Esophagus muscularis mucosa (tissue), 4 donors: ENCODE data around the gene TP63. TPM values are rescaled to one million over a fixed set of nuclear protein-coding genes. Genes with fewer than 3 reads are reported as not detected.

Experiments used
- DNase-seq: peaks from one replicate; pipeline ENCODE4 v3.0.0-alpha.2; 2017; ENCODE audit errors: extremely low spot score
- H3K27ac ChIP-seq, 4 donors: fragments of 200-600 bp; sonication (generic); replicated peaks in 1 of 4; 1 replicate in 3 of 4; 2 replicates in 1 of 4; pipeline ENCODE4 v1.5.1; 2016 to 2019; ENCODE audit warnings: mild to moderate bottlenecking in 1 of 4
- H3K27me3 ChIP-seq, 4 donors: fragments of 200-600 bp; sonication (generic); one replicate each; pipeline versions ENCODE4 v1.5.1 to v1.6.0; 2016 to 2019
- H3K36me3 ChIP-seq, 4 donors: fragments of 200-600 bp; sonication (generic); one replicate each; pipeline ENCODE4 v1.5.1; 2016 to 2019
- H3K4me1 ChIP-seq, 4 donors: fragments of 200-600 bp; sonication (generic); one replicate each; pipeline ENCODE4 v1.5.1; 2016 to 2019
- H3K4me3 ChIP-seq, 4 donors: fragments of 200-600 bp; sonication (generic); 1 replicate in 2 of 4; 2 replicates in 2 of 4; pipeline ENCODE4 v1.5.1; 2016 to 2019; ENCODE audit warnings: mild to moderate bottlenecking in 4 of 4, moderate library complexity in 1 of 4
- H3K9me3 ChIP-seq, 4 donors: fragments of 200-600 bp; sonication (generic); 1 replicate in 3 of 4; 2 replicates in 1 of 4; pipeline ENCODE4 v1.5.1; 2016 to 2019
- EP300 ChIP-seq: sonication (generic); formaldehyde crosslinking; IDR thresholded peaks from one replicate; pipeline ENCODE4 v1.6.1; 2017; ENCODE audit warnings: antibody characterized with exemption
- POLR2A ChIP-seq: fragments of 450-650 bp; IDR thresholded peaks from one replicate; pipeline ENCODE4 v1.6.1; 2017; ENCODE audit warnings: antibody characterized with exemption, moderate library complexity, mild to moderate bottlenecking, low read depth
- POLR2AphosphoS5 ChIP-seq, 2 donors: sonication (generic); formaldehyde crosslinking; IDR thresholded peaks; one replicate each; pipeline ENCODE4 v1.6.1; 2017; ENCODE audit warnings: antibody characterized with exemption in 2 of 2
- WGBS: methylation state at CpG from one replicate; pipeline ENCODE4 v1.1.5; 2018; 5-methylcytosine and 5-hydroxymethylcytosine counted together
- intact Hi-C: fragments of 100-400 bp; cut with DNase I; formaldehyde crosslinking; loops from one replicate; pipeline ENCODE4 v1.15.1; 2023
- total RNA-seq, 4 donors: library from RNA; depleted of rRNA; stranded (reverse); fragments of >200 nt; gene quantifications; one replicate each; pipeline versions ENCODE4 v1.1.0 to v1.2.1, GENCODE V29; 2016
- TF ChIP-seq, protein P1 (sequence below), 3 experiments: fragments of 200-600 bp in 2 of 3; fragments of 450-650 bp in 1 of 3; sonication (generic) in 2 of 3; IDR thresholded peaks; one replicate each; pipeline ENCODE4 v1.5.1; 2017 to 2019; ENCODE audit warnings: antibody characterized with exemption in 3 of 3, mild to moderate bottlenecking in 2 of 3, moderate library complexity in 1 of 3

The TP63 gene
- total RNA-seq, 4 donors from 2014 or later: under 0.01 to 0.34 (median 0.21) TPM

GRCh38 chr3:189890496-189890895 lies 259.3 kb downstream of the TP63 start:
- Histone ChIP-seq H3K27ac (no peak overlapping the region), H3K9me3 (no peaks in the 10 kb centered on the region), H3K4me3 (no peak overlapping the region), H3K36me3 (no peaks in the 10 kb centered on the region), H3K4me1 (no peaks in the 10 kb centered on the region), H3K27me3 (no peaks in the 10 kb centered on the region)
- DNase-seq: no peak
- intact Hi-C loops: no loop called here
- TF ChIP-seq EP300 (no peak), POLR2A (no peak), POLR2AphosphoS5 (IDR thresholded peaks at IDR 0.05) (no peak)
- TF ChIP-seq, protein P1, sequence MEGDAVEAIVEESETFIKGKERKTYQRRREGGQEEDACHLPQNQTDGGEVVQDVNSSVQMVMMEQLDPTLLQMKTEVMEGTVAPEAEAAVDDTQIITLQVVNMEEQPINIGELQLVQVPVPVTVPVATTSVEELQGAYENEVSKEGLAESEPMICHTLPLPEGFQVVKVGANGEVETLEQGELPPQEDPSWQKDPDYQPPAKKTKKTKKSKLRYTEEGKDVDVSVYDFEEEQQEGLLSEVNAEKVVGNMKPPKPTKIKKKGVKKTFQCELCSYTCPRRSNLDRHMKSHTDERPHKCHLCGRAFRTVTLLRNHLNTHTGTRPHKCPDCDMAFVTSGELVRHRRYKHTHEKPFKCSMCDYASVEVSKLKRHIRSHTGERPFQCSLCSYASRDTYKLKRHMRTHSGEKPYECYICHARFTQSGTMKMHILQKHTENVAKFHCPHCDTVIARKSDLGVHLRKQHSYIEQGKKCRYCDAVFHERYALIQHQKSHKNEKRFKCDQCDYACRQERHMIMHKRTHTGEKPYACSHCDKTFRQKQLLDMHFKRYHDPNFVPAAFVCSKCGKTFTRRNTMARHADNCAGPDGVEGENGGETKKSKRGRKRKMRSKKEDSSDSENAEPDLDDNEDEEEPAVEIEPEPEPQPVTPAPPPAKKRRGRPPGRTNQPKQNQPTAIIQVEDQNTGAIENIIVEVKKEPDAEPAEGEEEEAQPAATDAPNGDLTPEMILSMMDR (IDR thresholded peaks at IDR 0.05): no peak
- WGBS: 70% methylated on average over 4 of the region's 4 CpGs

GRCh38 chr3:189896533-189896932 lies 265.3 kb downstream of the TP63 start:
- WGBS: 86% methylated on average over 3 of the region's 3 CpGs
- no peaks in the 10 kb centered on the region for H3K9me3 ChIP-seq
- no peak overlapping the region for H3K4me3 ChIP-seq
- intact Hi-C loops: no loop called here
- H3K27ac ChIP-seq: no peak overlapping the region
- no peaks in the 10 kb centered on the region for H3K4me1 ChIP-seq
- H3K36me3 ChIP-seq: no peaks in the 10 kb centered on the region
- no peak for DNase-seq
- no peaks in the 10 kb centered on the region for H3K27me3 ChIP-seq
- TF ChIP-seq, protein P1 (IDR thresholded peaks at IDR 0.05): no peak

DNA sequence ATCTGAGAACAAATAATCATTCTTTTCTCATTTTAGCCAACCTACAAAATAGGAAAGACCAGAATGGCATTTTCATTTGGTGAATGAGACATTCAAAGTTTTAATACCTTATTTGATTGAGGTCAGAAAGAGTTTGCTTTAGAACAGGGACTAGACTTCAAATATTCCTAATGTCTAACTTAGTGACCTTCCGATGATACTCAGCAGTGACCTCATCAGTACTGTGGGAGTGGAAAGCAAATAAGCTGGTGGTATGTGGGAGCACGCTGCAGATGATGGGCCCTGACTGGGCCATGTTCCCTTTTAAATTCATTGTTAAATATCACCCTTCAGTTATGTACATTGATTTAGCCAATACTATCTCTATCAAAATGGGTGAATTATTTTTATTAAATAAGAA lies 266.2 kb downstream of the TP63 start:
- no peak for DNase-seq
- no peaks in the 10 kb centered on the region for H3K4me1 ChIP-seq
- H3K9me3 ChIP-seq: no peaks in the 10 kb centered on the region
- no peak overlapping the region for H3K27ac ChIP-seq
- H3K4me3 ChIP-seq: no peak overlapping the region
- H3K27me3 ChIP-seq: no peaks in the 10 kb centered on the region
- 93% methylated on average over 2 of the region's 2 CpGs for WGBS
- TF ChIP-seq POLR2AphosphoS5 (IDR thresholded peaks at IDR 0.05) (no peak), EP300 (no peak), POLR2A (no peak)
- TF ChIP-seq, protein P1 (IDR thresholded peaks at IDR 0.05): no peak
- H3K36me3 ChIP-seq: no peaks in the 10 kb centered on the region
- intact Hi-C loops: no loop called here

- no peak overlapping the region for H3K4me3 ChIP-seq
- no peaks in the 10 kb centered on the region for H3K9me3 ChIP-seq
- H3K4me1 ChIP-seq: no peaks in the 10 kb centered on the region
- TF ChIP-seq, protein P1 (IDR thresholded peaks at IDR 0.05): no peak
- TF ChIP-seq POLR2A (no peak), POLR2AphosphoS5 (IDR thresholded peaks at IDR 0.05) (no peak)
- intact Hi-C loops: no loop called here
- 79% methylated on average over 1 of the region's 1 CpG for WGBS
- no peak for DNase-seq
- no peaks in the 10 kb centered on the region for H3K36me3 ChIP-seq
- H3K27ac ChIP-seq: no peak overlapping the region
- H3K27me3 ChIP-seq: no peaks in the 10 kb centered on the region
Observed at GRCh38 chr3:189898559-189899153, 267.5 kb downstream of the TP63 start.

DNA sequence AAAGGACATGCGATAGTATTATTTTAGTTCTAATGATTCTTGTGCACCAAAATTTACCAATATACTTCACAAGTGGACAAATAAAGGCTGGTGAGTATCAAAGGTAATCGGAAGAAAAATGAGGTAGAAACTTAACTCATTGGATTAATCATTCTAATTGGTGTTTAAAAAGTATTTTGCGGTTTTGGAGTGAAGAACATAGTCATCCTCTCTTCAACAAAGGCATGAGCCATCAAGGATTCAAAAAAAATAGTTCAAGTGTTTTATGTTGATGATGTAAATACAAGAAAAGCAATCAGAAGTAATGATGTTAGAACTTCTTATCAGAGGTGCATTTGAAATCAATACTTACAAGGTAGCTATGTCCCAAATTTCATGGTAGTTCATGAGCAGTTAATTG lies 268.0 kb downstream of the TP63 start:
- H3K4me3 ChIP-seq: no peak overlapping the region
- H3K9me3 ChIP-seq: no peaks in the 10 kb centered on the region
- no peaks in the 10 kb centered on the region for H3K27me3 ChIP-seq
- DNase-seq: no peak
- no peak overlapping the region for H3K27ac ChIP-seq
- intact Hi-C loops: no loop called here
- 93% methylated on average over 3 of the region's 3 CpGs for WGBS
- H3K4me1 ChIP-seq: no peaks in the 10 kb centered on the region
- no peak for TF ChIP-seq POLR2A
- no peak for TF ChIP-seq EP300
- TF ChIP-seq, protein P1 (IDR thresholded peaks at IDR 0.05): no peak
- no peak for TF ChIP-seq POLR2AphosphoS5 (IDR thresholded peaks at IDR 0.05)
- no peaks in the 10 kb centered on the region for H3K36me3 ChIP-seq
